ENCODE results near the gene LAS1L.

- TF ChIP-seq EZH2 (IDR thresholded peaks at IDR 0.05): no peak
- TF ChIP-seq CTCF (IDR thresholded peaks at IDR 0.05): no peak
- TF ChIP-seq EZH2phosphoT487 (IDR thresholded peaks at IDR 0.05): no peak
Measured at GRCh38 chrX:65575022-65575421, 40.4 kb upstream of the LAS1L start.

All from neural progenitor cell (in vitro differentiated cells).